Measurements from ENCODE around the gene ABCC4. TPM values are rescaled to one million over a fixed set of nuclear protein-coding genes. Genes with fewer than 3 reads are reported as not detected.

The ABCC4 gene
- polyA plus RNA-seq, 1 donor from 2014 or later = 2.4 TPM

DNA sequence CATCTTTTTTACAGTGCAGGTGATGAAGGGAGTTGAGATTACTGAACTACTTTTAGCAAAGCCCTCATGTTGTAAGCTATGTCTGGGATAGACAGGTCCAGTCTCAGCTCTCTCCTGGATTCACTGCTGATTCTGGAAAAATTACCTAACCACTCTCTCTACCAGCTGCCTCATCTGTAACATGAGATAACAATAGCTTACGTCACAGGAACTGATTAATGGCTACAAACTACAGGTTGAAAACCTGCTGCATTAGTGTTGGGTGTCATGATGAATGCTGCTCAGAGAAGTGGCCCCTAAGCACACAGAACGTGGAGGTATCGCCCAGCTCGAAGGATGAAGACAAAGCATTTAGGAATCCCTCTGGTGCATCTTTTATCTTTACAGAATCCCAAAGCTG, 277.8 kb downstream of the ABCC4 start:
- Histone ChIP-seq H3K9me3 (ENCODE audit: low read length) (no peaks in the 10 kb centered on the region), H3K79me2 (replicated peaks; ENCODE audit: insufficient read depth, low read length) (no peaks in the 10 kb centered on the region), H3K4me3 (ENCODE audit: low read length) (no peak overlapping the region), H2AFZ (ENCODE audit: low read depth, low read length) (no peak overlapping the region), H3K9me2 (ENCODE audit: insufficient read depth, low read length) (no peaks in the 10 kb centered on the region), H3K4me2 (ENCODE audit: low read length) (no peak overlapping the region), H3K27me3 (ENCODE audit: insufficient read depth, low read depth, low read length) (no peaks in the 10 kb centered on the region), H3K9ac (ENCODE audit: low read length) (no peak overlapping the region), H3K36me3 (ENCODE audit: insufficient read depth, low read length) (no peaks in the 10 kb centered on the region), H3K27ac (ENCODE audit: low read length) (no peak overlapping the region), H4K20me1 (ENCODE audit: insufficient read depth) (no peaks in the 10 kb centered on the region), H3F3A (ENCODE audit: insufficient read depth, low read length, poor library complexity, severe bottlenecking) (no peaks in the 10 kb centered on the region)
- TF ChIP-seq RAD21 (conservative IDR thresholded peaks at IDR 0.05) = no peak

DNA sequence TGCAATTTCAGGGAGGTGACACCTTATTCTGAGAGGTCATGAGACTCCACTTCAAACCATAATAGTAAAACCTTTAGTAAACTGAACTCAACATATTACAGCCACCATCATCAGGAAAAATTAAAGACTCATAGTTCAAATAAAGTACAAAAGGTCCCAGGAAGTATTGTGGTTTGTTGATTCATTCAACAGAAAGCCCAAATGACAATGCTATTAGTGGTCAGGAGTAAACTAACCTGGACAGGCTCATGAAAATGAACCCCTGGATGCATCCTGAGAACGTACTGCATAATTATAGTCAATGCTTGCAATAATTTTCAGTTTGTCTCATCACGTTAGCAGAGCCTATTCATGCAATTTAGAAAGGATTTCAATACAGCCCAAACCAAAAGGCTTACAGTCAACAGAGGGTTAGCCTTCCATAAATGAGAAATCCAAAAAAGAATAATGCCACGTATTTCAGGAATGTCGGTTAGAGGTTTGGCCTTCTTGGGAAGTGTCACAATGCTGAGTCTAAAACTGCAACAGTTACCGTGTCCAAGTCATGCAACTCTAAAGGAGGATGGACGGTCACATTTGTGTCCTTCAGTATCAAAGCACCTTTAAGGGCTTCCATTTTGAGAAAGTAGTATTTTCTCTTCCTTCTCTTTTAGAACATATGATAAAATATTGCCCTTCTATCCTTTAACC, 280.8 kb downstream of the ABCC4 start:
- Histone ChIP-seq H3K9me2 (ENCODE audit: insufficient read depth, low read length) (no peaks in the 10 kb centered on the region), H4K20me1 (ENCODE audit: insufficient read depth) (no peaks in the 10 kb centered on the region), H3K27me3 (ENCODE audit: insufficient read depth, low read depth, low read length) (no peaks in the 10 kb centered on the region), H3K79me2 (replicated peaks; ENCODE audit: insufficient read depth, low read length) (no peaks in the 10 kb centered on the region), H3K4me2 (ENCODE audit: low read length) (no peak overlapping the region), H3K27ac (ENCODE audit: low read length) (no peak overlapping the region), H3K9ac (ENCODE audit: low read length) (no peak overlapping the region), H3K36me3 (ENCODE audit: insufficient read depth, low read length) (no peaks in the 10 kb centered on the region), H3K9me3 (ENCODE audit: low read length) (no peaks in the 10 kb centered on the region), H3K4me3 (ENCODE audit: low read length) (no peak overlapping the region), H3F3A (ENCODE audit: insufficient read depth, low read length, poor library complexity, severe bottlenecking) (no peaks in the 10 kb centered on the region), H2AFZ (ENCODE audit: low read depth, low read length) (no peak overlapping the region)
- TF ChIP-seq MXI1 (conservative IDR thresholded peaks at IDR 0.05; ENCODE audit: poor library complexity, severe bottlenecking) = no peak
- no peak for TF ChIP-seq SMC3 (conservative IDR thresholded peaks at IDR 0.05; ENCODE audit: poor library complexity)
- TF ChIP-seq EZH2 (IDR thresholded peaks at IDR 0.05; ENCODE audit: borderline replicate concordance, insufficient read depth, low read length, poor library complexity, severe bottlenecking) = no peak
- no peak for TF ChIP-seq TAF1 (IDR thresholded peaks at IDR 0.05; ENCODE audit: low read depth)
- TF ChIP-seq EP300 (conservative IDR thresholded peaks at IDR 0.05; ENCODE audit: poor library complexity, severe bottlenecking) = no peak
- TF ChIP-seq, protein P1, sequence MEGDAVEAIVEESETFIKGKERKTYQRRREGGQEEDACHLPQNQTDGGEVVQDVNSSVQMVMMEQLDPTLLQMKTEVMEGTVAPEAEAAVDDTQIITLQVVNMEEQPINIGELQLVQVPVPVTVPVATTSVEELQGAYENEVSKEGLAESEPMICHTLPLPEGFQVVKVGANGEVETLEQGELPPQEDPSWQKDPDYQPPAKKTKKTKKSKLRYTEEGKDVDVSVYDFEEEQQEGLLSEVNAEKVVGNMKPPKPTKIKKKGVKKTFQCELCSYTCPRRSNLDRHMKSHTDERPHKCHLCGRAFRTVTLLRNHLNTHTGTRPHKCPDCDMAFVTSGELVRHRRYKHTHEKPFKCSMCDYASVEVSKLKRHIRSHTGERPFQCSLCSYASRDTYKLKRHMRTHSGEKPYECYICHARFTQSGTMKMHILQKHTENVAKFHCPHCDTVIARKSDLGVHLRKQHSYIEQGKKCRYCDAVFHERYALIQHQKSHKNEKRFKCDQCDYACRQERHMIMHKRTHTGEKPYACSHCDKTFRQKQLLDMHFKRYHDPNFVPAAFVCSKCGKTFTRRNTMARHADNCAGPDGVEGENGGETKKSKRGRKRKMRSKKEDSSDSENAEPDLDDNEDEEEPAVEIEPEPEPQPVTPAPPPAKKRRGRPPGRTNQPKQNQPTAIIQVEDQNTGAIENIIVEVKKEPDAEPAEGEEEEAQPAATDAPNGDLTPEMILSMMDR (IDR thresholded peaks at IDR 0.05; ENCODE audit: poor library complexity, severe bottlenecking) = no peak
- no peak for TF ChIP-seq RAD21 (conservative IDR thresholded peaks at IDR 0.05)
- TF ChIP-seq, protein P2, sequence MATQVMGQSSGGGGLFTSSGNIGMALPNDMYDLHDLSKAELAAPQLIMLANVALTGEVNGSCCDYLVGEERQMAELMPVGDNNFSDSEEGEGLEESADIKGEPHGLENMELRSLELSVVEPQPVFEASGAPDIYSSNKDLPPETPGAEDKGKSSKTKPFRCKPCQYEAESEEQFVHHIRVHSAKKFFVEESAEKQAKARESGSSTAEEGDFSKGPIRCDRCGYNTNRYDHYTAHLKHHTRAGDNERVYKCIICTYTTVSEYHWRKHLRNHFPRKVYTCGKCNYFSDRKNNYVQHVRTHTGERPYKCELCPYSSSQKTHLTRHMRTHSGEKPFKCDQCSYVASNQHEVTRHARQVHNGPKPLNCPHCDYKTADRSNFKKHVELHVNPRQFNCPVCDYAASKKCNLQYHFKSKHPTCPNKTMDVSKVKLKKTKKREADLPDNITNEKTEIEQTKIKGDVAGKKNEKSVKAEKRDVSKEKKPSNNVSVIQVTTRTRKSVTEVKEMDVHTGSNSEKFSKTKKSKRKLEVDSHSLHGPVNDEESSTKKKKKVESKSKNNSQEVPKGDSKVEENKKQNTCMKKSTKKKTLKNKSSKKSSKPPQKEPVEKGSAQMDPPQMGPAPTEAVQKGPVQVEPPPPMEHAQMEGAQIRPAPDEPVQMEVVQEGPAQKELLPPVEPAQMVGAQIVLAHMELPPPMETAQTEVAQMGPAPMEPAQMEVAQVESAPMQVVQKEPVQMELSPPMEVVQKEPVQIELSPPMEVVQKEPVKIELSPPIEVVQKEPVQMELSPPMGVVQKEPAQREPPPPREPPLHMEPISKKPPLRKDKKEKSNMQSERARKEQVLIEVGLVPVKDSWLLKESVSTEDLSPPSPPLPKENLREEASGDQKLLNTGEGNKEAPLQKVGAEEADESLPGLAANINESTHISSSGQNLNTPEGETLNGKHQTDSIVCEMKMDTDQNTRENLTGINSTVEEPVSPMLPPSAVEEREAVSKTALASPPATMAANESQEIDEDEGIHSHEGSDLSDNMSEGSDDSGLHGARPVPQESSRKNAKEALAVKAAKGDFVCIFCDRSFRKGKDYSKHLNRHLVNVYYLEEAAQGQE (IDR thresholded peaks at IDR 0.05; ENCODE audit: borderline replicate concordance) = no peak
- no peak for TF ChIP-seq POLR2AphosphoS5 (IDR thresholded peaks at IDR 0.05)

All from neural cell (in vitro differentiated cells).